Suppressor macrophage (primary cell): ENCODE data around the gene ADGB.

Experiments
- DNase-seq, 4 experiments: peaks; one replicate each; pipeline ENCODE4 v3.0.0-alpha.2; 2020 to 2022

ADGB gene

DNA sequence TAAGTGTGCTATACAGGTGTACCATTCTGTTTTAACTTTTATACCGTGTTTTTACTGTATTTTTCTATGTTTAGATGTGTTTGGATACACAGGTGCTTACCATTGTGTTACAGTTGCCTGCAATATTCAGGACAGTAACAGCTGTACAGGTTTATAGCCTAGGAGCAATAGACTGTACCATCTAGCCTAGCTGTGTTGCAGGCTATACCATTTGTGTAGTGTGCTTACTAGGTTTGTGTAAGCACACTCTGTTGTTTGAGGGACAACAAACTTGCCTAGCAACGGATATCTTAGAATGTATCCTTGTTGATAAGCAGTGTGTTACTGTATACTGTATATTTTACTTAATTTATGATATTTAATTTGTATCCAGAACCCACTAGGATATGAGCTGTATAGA lies 35.2 kb downstream of the ADGB start:
- no peak for DNase-seq

DNA sequence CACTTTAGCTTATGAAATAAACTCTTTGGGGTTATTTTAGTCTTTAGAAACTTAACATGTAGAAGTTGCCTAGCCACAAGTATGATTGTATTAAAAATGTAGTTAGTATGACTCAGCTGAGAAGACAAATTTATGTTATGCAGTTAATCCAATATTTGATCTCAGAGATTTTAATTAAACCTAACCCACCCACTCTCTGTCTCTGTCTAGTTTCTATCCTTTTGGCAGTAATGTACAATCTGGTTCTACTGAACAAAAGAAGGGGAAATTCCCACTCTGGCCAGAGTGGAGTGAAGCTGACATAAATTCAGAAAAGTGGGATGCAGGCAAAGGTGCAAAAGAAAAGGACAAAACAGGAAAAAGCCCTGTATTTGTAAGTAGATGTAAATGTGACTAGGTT lies 36.4 kb downstream of the ADGB start:
- DNase-seq, result no peak

DNA sequence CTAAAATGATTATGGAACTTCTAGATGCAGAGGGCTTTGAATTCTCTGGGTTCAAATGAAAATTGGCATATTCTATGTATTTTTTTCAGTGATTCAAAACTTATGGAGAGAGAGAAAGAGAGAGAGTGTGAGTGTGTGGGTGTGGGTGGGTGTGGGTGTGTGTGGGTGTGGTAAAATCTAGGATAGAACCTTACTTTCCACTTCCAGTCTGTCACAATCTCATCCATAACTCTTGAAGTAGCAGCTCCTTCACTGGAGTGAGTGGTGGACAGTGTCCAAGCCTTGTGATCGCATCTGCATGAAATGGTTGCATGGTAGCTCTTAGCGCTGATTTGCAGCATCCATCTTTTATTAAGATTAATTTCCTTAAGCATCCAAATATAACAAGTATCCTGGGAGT lies 37.7 kb downstream of the ADGB start:
- no peak for DNase-seq

DNA sequence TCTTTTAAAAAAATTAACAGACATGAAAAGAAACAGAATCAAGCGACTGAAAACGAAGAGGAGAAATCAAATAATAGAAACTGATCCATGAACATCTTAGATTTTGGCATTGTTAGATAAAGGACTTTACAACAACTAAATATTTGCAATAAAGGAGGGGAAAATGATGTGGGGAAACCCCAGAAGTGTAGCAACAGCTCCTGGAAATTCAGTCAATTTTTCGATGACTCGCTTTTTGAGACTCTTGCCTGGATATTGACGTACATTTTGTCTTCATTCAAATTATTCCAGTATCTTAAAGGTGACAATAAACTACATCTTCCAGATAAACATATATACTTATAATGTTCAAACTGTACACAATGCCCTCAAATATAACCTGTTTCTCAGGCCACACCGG lies 44.1 kb downstream of the ADGB start:
- no peak for DNase-seq

DNA sequence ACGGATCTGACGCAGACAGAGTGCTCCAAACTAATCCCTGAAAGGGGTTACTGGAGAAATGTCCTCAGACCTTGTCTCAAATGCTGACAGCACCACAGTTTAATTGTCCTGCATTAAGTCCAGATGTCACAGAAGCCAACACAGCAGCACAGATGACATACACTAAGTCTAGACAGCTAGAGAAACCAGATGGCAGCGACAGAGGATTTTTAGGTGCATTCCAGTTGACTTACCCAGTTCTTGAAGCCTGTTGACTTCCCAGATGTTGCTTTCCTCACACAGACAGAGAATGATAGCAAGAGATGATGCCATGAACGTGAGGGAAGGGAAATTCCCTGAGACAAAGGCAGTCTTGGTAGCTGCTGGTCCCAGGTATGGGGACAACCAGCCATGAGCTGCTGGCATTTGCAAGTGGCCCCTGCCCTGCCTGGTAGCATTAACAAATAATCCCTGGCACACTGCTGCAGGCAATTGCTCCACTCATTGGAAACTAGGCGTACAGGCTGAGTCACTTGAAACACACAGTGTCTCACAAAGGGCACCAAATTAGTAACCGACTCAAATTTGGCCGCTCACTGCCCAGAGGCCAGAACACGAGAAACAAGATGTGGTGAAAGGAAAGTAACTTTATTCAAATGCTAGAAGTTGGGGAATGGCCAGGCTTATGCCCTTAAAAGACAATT lies 52.2 kb downstream of the ADGB start:
- no peak for DNase-seq

DNA sequence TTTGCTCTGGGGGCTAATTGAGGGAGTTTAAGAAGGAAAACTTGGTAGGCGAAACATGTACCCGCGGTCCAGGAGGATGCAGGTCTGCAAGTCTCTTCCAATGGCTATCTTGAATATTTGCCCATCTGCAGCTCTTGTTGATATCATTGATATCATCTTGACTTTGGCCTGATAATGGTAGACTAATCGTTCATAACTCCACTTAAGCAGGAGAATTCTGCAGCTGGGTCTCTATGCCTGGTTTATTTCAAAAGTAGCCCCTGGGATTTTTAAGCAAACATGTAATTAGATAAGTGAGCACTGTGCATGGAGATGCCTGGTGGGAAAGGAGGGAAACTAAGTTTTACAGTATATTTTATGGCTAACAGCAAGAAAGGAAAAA lies 52.7 kb downstream of the ADGB start:
- DNase-seq, result no peak

DNA sequence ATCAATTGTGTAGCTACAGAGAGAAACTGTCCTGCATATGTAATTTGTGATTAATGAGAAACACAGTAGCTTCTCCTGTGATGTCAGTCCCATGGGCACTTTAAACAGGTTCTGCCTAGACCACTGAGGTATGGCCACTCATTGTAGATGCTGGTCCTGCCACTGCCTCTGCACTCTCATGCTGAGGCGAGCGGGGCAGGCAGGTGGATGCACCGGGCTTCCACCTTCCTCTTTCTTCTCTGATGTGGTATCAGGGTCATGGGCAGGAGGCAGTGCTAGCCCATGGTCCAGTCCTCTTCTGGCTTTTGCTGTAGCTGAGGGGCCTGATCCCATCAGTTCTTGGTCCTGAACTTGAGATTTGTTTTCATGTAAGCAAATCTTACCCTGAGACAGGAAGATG lies 58.7 kb downstream of the ADGB start:
- DNase-seq, result no peak

DNA sequence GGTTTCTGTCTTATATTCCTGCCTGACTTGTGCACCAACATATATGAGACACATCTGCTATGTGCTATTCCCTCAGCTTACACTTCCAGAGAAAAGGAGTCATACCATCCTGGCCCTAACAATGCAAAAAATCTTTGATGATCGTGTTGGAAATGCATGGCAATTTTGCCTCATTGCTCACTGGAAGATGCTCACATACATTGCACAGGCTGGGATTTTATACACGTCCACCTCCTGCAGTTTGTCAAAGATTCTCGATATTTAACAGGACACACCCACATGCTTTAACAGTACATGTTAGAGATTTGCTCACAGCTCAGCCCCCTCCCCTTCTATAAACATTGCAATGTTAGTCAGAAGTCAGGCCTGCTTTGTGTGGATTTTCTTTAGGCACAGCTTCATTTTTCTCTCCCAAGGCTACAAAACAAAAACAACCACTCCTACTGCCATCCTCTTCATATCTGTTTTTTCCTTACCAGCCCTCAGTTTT lies 66.1 kb downstream of the ADGB start:
- no peak for DNase-seq

DNA sequence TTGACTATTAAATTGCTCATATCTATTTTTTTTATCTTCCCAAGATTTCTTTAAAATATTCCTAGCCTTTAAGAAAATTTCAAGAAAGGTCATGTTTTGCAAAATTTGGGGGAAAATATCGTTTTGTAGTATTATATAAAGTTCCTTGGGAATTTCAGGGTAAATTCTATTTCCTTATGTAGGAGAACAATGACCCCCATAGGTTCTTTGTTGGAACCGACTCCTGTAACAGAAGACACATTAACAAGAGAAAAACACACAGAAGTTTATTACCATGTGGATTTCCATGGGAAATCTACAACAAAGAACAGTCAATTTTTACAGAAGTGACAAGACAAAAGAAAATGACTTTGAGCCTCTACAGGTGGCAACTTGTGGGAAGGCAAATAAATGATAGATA lies 68.1 kb downstream of the ADGB start:
- peak in 2 of 4 experiments; percentile 7 to 14 for DNase-seq

DNA sequence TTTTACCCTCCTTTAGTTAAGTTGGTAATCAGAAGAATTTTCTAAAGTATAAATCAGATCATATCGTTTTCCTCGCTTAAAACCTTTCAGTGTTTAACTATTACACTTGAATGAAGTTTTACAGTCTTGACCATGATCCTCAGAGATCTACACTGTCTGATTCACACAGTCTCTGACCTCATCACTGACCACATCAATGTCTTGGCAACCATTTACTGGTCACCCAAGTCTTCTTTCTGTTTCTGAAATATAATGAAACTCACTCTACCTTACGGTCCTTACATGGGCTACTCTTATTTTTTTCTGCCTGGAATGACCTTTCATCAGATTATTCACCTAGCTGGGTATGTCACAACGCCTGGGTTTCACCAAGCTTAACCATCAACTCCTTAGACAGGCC lies 71.4 kb downstream of the ADGB start:
- no peak for DNase-seq

DNA sequence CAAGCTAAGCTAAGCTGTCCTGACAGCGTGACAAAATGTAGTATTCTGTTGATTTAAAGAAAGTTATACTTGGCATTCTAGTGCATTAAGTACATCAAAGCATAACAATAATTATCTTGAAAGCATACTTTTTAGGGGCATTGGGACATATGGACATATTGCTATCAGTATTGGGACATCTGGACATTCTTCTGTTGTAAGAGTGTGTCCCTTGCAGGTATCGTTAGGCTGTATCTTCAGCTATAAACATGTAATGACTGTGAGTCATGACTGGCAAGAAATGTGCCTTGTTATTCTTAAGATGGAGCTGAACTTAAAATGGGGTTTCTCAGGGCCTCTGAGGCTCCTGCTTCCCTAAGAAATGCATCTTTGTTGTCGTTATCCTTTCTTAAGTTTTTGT lies 74.3 kb downstream of the ADGB start:
- DNase-seq, result no peak

DNA sequence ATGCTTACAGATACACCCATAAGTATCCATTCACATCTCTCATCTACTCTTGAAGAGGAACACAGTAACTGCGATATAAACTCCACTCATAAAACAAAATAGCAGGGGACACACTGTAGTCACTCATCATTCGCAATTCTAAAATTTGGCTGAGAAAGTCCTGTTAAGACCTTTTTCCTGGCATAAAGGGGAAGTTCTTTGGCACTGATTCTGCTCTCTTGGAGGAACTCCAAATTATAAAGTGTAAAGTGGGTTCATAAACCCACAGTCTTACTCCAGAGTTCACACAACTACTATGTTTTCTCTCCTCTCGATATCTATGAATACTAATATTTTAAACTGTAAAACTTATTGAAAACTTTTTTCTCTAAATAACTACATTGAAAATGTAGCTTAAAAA lies 80.6 kb downstream of the ADGB start:
- DNase-seq, result peak; percentile 20 to 61 (median 41)

DNA sequence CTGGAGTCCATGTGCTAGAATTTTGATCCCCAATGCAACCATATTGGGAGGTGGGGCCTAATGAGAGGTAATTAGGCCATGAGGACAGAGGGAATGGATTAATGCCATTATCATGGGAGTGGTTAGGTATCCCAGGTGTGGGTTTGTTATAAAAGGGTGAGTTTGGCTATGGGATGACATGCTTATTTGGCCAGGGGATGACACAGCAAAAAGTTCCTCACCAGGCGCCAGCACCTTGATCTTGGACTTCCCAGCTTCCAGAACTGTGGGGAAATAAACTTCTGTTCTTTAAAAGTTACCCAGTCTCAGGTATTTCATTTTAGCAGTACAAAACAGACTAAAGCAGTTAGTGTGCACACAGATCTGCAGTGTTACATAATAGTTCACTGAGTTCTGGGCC lies 84.1 kb downstream of the ADGB start:
- DNase-seq, result no peak

DNA sequence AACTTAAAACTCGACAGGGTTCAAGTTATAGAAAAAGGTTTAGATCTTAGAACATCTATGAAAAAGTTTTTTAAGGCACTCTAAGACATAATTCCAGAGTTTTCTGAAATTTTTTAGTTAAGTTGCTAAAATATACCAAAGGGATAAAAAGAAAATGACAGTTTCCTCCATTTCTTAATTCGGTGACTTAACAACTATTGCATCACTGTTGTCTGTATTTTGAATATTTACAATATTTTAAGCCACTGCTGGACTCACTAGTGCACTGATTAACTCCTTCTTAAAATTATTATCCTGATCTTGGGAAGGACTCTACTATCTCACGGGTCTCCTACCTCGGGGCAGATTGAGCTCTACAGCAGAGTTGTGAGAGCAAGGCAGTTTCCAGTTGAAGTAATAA lies 91.0 kb downstream of the ADGB start:
- DNase-seq, result no peak

DNA sequence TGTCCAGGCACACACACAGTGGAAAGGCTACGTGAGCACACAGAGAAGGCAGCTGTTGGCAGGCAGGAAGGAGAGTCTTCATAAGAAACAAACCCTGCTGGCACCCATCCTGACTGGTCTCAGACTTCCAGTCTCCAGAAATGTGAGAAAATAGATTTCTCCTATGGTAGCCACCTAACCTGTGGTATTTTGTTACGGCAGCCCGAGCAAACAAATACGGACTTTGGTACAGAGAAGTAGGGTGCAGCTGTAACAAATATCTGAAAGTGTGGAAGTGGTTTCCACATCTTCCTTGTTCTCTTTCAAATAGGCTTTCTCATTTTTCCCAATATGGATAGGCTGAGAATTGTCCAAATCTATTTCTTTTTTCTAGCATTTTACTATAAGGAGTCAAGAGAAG lies 94.6 kb downstream of the ADGB start:
- no peak for DNase-seq

DNA sequence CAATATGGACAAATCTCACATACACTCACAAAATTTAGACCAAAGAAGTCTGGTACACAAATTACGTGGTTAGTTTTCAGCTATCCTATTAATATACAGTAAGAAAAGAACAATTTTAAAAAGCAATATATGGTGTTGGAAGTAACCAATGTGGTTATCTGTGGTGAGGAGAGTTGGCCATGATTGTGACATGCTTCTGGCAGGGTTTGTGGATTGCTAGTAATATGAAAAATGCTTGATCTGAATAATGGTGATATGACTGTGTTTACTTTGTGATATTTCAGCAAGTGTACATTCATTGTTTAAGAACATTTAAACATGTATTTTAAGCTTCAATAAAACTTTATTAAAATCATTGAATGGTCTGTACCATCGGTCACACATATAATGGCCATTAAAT lies 99.1 kb downstream of the ADGB start:
- no peak for DNase-seq

DNA sequence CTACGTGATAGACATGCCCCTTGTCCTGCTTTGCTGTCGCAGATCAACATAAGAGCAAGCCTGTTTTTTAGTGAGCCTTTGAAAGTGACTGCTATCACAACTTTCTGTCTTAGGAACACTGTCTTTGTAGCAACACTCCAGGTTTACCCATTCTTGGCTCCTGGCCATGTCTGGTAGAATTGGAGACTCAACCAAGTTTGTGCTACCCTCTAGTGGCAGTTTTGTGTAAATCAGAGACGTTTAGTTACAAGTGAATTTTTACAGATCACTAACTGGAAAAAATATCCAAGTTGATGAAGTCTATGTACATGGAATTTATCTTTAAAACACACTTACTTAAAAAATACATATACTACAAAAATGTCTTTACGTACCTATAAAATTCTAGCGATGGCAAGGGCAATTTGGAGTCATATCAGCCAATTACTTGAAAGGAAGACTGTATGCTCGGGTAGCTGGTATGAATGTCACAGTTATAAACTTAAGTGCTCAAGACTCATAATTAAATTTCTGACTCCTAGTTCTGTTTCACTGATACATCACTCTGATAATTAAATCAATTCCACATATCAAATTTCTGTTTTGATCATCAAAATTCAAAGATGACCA lies 101.4 kb downstream of the ADGB start:
- DNase-seq, result peak; percentile 82 to 96 (median 86)

DNA sequence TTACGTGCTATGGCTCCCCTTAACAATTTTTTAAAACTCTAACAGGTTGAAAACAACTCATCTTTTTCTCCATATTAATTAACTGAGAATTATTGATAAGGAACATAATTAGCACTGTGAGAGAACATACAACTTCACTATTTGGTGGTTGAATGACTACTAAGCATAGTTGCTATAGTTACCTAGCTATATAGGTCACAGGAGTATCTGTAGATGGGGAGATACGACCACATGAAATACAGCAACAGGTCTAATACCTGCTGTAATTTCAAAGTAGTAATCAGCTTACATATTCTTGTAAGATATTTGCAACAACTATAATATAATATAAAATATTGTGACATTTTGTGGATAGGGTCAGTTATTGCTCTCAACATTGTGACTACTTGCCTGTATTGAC lies 102.9 kb downstream of the ADGB start:
- no peak for DNase-seq

DNA sequence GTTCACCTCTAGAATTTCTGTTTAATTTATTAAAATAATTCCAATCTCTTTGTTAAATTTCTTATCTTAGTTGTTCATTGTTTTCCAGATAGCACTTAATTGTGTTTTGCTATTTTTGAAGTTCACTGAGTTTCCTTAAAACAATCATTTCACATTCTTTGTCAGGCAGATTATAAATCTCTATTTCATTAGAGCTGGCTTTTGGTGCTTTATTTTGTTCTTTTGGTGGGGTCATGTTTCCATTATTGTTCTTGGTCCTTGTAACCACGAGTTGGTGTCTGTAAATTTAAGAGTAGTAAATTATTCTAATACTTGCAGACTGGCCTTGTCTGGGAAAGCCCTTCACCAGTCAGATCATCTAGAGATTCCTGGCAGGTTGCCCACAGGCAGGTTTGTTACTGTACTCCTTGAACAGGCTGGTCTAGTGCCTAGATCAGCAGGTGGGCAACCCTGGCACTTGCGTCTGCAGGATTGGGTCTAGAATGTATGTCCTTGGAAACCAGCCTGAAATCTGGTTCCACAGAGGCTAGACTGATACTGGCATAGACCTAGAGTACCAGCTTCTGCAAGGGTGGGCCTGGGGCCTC lies 110.4 kb downstream of the ADGB start:
- no peak for DNase-seq

DNA sequence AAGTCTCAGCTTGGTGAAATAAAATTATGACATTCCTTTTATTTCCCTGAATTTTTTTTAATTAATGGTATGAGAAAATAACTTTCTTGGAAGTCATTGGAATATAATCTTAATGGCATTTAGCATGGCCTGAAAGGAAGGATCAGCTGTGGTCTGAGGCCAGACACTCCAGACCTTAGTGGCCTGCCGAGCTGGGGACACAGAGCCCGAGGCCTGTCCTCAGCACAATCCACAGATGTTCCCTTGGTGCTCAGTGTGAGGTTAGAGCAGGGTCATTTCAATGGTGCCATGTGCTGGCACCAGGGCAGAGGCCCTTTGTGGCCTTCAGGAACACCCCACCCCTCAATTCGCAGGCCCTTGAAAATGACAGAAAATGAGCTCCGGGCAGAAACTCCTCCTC lies 120.6 kb downstream of the ADGB start:
- no peak for DNase-seq

DNA sequence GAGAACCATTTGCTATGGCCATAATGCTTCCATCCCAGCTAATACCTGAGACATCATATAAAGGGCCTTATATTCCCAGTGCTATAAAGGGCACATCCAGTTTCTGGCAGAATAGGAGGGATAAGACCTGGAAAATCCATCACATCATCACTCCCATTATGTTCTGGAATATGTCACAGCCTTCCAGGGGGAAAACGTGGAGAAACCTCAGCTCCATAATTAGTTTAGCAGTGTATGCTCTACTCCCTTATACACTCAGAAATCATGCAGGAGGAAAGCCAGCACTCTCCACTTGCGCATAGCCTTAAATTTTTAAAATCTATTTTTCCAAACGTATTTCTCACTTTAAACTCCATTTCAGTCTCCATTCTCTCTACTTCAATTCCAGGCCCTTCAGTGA lies 140.9 kb downstream of the ADGB start:
- DNase-seq, result no peak

DNA sequence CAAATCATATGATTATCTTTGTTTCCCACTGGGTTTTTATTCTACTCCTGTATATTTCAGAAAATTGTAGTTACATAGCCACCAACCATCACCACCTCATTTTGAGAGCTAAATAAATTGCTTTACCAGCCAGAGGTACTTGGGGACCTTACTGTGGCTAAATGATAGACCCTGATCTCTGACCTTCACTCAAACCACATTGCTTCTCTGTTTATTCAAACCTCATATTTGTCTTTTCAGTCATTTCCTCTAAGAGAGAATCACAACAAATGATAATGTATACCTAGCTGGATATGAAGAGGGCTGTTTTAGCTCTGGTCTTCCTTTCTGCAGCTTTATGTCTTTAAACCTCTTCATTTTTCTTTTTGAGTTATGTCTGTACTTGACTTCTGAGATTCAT lies 142.8 kb downstream of the ADGB start:
- no peak for DNase-seq

DNA sequence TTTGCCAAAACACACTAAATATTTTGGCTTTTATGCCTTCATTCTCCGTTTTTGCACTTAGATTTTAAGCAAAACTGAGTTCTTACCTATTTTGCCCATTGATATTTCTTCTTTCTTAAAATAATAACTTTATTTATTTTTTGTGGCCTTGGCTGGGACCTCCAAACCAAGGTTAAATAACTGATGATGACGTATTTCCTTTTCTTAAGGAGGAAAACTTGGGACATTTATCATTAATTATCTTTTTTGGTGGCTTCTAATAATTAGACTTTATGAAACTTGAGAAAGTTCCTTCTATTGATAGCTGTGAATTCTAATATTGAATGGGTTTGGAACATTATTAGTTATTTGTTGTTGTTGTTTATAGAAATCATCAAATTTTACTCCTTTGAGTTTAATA lies 154.5 kb downstream of the ADGB start:
- no peak for DNase-seq

DNA sequence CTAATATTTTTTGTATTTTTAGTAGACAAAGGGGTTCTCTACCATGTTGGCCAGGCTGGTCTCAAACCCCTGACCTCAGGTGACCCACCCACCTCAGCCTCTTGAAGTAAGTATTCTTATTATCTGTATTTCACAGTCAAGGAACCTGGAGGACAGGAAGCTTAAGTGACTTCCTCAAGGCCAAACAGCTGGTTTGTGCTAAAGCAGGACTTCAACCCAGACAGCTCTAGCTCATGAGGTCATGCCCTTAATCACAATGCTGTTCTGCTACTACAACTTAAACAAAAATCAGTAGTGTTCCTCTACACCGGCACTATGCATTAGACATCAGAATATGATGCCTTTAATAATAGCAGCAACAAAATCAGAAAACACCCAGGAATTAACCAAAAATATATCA lies 168.9 kb downstream of the ADGB start:
- DNase-seq, result peak in 3 of 4 experiments; percentile 12 to 42 (median 29)
